GM12874 (cell line): ENCODE data around the gene PPP1R1B.

Source experiments
- TF ChIP-seq, protein P1 (sequence below): IDR thresholded peaks from 2 replicates; pipeline ENCODE4 v1.5.1; 2011; ENCODE audit warnings: low read depth, mild to moderate bottlenecking, control low read depth, low read length, moderate library complexity; ENCODE audit not compliant: insufficient read depth

Gene PPP1R1B

GRCh38 chr17:39662551-39663339 lies 36.0 kb downstream of the PPP1R1B start:
- TF ChIP-seq, protein P1, sequence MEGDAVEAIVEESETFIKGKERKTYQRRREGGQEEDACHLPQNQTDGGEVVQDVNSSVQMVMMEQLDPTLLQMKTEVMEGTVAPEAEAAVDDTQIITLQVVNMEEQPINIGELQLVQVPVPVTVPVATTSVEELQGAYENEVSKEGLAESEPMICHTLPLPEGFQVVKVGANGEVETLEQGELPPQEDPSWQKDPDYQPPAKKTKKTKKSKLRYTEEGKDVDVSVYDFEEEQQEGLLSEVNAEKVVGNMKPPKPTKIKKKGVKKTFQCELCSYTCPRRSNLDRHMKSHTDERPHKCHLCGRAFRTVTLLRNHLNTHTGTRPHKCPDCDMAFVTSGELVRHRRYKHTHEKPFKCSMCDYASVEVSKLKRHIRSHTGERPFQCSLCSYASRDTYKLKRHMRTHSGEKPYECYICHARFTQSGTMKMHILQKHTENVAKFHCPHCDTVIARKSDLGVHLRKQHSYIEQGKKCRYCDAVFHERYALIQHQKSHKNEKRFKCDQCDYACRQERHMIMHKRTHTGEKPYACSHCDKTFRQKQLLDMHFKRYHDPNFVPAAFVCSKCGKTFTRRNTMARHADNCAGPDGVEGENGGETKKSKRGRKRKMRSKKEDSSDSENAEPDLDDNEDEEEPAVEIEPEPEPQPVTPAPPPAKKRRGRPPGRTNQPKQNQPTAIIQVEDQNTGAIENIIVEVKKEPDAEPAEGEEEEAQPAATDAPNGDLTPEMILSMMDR, result no peak

- TF ChIP-seq, protein P1, result no peak
Observed at GRCh38 chr17:39663340-39663687, 36.6 kb downstream of the PPP1R1B start.

DNA sequence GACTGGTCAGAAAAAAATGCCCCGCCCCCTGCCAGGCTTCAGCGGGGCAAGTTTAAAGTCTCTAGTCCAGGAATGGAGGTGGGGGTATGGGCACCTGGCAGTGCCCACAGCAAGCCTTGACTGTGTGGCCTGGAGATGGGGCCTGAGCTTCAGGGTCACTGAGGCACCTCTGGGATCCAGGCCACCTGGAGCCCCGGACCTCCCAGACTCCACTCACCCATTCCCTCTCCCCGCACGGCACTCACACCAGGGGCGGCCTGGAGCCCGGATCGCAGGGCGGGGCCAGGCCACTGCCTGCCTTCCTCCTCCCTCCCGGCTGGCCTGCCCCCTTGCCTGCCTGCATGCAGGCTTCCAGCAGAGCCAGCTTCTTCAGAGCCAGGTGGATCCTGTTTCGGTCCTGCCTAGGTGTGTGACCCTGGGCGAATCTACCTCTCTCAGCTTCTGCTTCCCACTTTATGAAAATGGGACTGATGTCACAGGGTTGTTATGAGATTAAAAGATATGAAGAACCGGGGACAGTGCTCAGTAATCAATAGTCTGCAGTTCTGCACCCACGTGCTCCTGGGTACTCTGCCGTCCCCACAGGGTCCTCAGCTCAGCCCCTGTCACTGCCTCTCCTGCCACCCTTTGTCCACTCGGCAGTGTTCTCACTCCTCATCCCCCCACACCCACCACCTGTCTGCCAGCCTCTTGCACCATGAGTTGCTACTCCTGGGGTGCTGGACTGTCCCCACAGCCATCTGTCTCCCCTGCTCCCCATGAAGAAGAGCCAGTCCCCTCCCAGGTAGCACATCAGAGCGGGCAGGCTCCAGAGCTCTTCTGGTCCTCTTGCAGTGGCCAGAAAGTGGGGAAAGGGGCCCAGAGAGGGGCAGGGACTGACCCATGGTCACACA lies 37.2 kb downstream of the PPP1R1B start:
- TF ChIP-seq, protein P1, result no peak

GRCh38 chr17:39664581-39665561 lies 38.1 kb downstream of the PPP1R1B start, which contains the start of gene TCAP:
Gene TCAP, plus strand, starts transcription at chr17:39665349. Its CDS starts 11 bp downstream, at chr17:39665360.
- TF ChIP-seq, protein P1, result no peak

DNA sequence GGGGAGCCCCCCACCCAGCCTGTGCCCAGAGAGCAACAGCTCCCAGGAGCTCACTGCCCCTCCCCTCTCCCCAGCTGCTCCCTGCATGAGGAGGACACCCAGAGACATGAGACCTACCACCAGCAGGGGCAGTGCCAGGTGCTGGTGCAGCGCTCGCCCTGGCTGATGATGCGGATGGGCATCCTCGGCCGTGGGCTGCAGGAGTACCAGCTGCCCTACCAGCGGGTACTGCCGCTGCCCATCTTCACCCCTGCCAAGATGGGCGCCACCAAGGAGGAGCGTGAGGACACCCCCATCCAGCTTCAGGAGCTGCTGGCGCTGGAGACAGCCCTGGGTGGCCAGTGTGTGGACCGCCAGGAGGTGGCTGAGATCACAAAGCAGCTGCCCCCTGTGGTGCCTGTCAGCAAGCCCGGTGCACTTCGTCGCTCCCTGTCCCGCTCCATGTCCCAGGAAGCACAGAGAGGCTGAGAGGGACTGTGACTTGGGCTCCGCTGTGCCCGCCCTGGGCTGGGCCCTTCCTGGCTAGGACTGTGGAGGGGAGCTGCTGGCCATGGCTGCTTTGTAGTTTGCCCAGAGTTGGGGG lies 39.0 kb downstream of the PPP1R1B start:
- TF ChIP-seq, protein P1, result 0 out of 2 replicates have a peak, but pooled peaks have one; percentile 7

DNA sequence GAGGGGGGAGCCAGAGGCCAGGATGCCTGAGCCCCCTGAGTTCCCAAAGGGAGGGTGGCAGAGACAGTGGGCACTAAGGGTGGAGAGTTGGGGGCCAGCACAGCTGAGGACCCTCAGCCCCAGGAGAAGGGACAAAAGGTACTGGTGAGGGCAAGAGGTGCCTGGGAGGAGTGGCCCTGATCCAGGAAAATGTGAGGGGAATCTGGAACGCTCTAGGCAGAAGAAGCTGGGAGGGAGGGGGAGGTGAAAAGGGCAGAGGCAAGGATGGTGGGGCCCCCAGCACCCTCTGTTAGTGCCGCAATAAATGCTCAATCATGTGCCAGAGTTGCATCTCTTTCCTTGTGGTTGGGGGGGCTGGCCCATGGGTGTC lies 39.5 kb downstream of the PPP1R1B start:
- TF ChIP-seq, protein P1, result no peak
